Measurements from ENCODE around the gene U2AF1L4. TPM values are rescaled to one million over a fixed set of nuclear protein-coding genes. Genes with fewer than 3 reads are reported as not detected.
"Not testable (repeated sequence)": the region's sequence is repeated elsewhere in the genome, so short reads cannot be mapped to it uniquely, and the experiment has no call there.

The U2AF1L4 gene
- total RNA-seq, 1 donor from 2014 or later, result 22.9 TPM

DNA sequence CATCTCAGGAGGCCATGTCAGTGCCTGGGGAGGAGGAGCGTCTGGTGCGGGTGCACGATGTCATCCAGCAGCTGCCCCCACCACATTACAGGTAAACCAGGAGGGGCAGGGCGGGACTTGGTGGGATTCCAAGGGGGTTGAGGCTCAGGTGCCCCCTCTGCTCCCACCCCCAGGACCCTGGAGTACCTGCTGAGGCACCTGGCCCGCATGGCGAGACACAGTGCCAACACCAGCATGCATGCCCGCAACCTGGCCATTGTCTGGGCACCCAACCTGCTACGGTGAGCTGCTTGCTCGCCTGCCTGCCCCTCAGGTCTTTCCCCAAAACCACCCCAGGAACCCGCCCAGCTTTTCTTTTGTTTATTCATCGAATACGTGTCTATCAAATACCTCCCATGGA lies 37.4 kb upstream of the U2AF1L4 start:
- ATAC-seq (no peak), DNase-seq (ENCODE audit: low spot score) (no peak)
- intact Hi-C loops (cut with DNase I), result no loop called here

DNA sequence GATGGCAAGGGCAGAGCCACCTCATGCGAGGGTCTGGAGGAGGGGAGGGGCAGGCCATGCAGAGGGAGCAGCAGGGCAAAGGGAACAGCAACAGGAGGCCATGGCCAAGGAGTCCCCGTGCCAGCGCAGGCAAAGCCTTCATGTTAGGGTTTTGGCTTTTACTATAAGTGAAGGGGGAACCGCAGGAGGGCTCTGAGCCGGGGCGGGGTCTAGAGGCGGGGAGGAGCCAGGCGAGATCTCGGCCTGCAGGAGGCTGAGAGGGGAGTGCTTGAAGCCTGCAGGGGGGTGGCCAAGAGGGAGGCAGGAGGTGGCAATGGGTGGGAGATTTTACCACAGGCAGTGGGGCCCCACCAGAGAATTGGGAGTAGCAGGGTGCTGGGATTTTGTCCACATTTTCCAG lies 36.4 kb upstream of the U2AF1L4 start:
- DNase-seq (ENCODE audit: low spot score) (no peak), ATAC-seq (no peak)
- intact Hi-C loops (cut with DNase I), result no loop called here

DNA sequence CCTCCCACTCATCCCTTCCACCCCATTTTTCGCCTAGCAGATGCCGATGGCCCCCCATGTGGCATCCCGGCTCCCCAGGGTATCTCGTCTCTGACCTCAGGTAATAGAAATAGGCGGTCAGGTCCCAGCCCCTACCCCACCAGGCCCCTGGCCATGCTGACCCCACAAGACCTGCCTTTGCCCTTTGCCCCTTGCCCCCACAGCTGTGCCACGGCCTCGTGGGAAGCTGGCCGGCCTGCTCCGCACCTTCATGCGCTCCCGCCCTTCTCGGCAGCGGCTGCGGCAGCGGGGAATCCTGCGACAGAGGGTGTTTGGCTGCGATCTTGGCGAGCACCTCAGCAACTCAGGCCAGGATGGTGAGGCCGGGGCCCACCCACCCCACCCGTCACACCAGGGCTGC lies 35.5 kb upstream of the U2AF1L4 start:
- no peak for ATAC-seq
- intact Hi-C loops (cut with DNase I), result no loop called here
- no peak for DNase-seq (ENCODE audit: low spot score)

DNA sequence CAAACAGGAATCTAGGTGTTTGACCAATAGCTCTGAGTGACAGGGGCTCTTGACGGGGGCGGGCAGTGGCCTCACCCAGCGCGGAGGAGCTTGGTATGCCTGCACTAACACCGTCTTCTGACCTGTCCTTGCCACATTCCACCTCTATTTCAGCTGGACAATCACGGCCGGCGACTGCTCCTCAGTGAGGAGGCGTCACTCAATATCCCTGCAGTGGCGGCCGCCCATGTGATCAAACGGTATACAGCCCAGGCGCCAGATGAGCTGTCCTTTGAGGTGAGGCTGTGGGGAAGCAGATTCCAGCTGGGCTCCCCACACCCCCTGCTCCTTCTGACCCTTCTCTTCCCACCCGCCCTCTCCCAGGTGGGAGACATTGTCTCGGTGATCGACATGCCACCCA lies 34.8 kb upstream of the U2AF1L4 start:
- intact Hi-C loops (cut with DNase I), result no loop called here
- no peak for DNase-seq (ENCODE audit: low spot score)
- no peak for ATAC-seq

DNA sequence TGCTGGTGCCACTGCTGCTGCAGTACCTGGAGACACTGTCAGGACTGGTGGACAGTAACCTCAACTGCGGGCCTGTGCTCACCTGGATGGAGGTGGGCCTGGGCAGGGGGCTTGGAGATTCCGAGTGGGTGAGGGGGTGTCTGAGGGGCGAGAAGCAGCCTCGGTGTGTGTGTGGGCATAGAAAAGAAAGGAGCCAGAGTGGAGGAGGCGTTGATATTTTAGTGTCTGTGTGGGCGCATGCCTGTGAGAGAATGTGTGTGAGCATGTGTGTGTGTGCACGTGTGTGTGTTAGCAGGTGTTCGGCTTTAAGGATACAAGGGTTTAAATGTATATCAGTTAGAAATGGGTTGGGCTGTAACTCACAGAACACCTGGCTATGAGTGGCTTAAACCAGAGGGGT lies 33.8 kb upstream of the U2AF1L4 start:
- intact Hi-C loops (cut with DNase I), result no loop called here
- DNase-seq (ENCODE audit: low spot score) (no peak), ATAC-seq (no peak)

DNA sequence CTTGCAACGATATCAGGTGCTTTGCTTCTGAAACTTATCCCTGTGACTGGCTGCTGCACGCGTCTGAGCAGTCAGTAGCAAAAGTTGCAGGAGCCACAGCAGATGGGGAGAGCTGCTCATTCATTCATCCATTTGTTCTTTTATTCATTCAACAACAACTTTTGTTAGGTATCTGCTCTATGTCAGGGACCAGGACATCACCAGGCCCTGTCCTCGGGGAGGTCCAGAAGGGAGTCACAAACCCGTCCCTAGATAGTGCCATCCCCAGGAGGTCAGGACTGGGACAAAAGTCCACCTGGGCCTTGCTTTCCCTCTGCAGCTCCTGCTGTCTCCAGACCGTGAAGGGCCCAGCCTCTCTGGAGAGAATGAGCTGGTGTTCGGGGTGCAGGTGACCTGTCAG lies 32.7 kb upstream of the U2AF1L4 start:
- intact Hi-C loops (cut with DNase I), result no loop called here
- DNase-seq (ENCODE audit: low spot score) (no peak), ATAC-seq (no peak)

DNA sequence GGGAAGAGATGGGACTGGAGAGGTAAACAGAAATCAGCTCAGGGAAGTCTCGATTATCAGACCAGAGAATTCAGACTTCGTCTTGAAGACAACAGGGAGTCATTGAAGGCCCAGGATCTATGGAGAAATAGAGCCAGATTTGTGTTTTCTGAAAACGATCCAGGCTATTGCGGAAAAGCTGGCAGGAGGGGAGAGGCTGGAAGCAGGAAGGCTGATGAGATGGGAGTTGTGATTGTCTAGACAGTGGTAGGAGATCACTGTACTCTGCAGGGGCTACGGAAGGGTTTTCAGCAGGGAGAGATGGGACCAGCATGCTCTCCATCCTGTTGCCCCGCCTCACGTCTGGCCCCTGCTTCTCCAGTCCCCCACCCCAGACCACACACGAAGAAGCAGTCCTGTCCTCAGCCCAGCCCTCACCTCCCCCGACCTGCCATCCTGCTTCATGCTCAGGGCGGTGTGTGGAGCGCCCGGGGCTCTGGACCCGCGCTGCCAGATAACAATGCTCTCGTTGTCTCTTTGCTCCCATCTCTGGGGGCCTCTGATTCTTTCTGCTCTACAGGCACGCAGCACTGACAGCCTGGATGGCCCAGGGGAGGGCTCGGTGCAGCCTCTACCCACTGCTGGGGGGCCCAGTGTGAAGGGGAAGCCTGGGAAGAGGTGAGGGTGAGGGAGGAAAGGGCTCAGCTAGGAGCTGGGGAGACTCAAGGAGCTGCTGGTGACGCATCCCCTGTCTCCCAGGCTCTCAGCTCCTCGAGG lies 32.0 kb upstream of the U2AF1L4 start:
- ATAC-seq (peak; percentile 39), DNase-seq (ENCODE audit: low spot score) (no peak)
- intact Hi-C loops (cut with DNase I), result no loop called here

DNA sequence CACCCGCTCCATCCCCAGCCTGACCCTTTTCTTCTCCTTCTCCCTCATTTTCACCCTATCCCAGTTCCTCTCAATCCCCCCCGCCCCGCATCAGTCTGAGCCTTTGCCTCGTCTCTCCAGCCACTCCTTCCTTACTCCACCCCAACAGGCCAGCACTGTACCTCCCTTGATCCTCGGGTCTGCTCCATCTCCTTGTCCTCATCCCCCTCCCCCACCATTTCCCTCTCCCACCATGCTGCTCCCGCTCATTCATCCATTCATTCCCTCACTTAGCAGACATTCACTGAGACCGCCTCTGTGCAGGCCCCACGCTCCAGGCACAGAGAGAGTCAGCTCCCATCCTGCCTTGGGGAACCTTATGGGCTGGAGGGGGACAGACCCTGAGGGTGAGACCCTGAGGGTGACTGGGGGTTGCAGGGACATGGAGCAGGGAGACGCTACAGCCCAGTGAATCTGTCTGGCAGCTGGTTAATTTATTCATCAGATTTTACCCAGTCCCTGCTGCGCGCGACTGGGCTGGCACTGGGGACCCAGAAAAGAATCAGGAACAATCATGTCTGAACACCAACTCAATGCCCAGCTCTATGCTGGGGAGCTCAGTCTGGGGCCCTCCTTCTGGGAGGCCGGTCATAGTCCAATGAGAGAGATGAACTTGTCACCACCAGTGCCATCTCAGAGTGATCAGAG lies 31.0 kb upstream of the U2AF1L4 start:
- no peak for DNase-seq (ENCODE audit: low spot score)
- intact Hi-C loops (cut with DNase I), result no loop called here

DNA sequence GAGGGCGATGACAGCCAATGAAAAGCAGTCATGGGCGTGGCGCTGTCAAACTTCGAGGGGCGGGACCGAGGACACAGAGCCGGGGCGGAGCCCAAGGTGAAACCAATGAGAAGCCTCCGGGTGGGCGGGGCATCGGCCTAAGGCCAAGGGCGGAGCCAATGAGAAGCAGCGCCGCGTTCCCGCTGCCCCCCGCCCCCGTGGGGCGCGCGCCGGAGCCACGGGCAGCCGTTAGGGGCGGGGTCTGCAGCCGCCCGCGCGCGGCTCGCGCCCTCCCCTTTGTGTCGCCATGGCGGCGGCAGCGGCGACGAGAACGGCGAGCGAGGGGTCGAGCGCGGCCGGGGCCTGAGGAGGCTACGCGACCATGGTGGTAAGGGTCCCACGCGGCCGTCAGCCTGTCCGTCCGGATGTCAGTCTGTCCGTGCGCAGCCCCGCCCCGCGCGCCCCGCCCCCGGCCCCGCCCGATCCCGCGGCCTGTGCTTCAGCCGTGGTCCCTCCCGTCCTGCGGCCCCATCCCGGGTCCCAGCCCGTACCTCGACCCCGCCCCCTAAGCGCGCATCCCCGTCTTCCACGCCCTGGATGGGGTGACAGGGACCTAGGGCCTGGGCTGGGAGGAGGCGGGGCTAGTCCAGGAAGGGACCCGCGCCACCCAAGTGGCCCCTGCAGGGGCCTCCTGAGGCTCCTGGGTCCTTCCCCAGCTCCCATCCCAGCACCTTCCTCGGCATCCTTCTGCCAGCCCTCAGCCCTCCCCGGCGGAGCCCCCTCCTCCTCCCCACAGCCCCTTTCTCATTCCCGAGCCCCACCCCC lies 30.3 kb upstream of the U2AF1L4 start, which contains the start of gene ARHGAP33:
Gene ARHGAP33, plus strand, starts transcription at position 267 of the 804 bp plus-strand sequence. Its CDS starts 95 bp downstream, at position 362.
- ATAC-seq (peak; percentile 98), DNase-seq (ENCODE audit: low spot score) (peak; percentile 100)
- intact Hi-C loops (cut with DNase I), result no loop called here

More for the DNA sequence above, 31.0 kb upstream of the U2AF1L4 start:
- ATAC-seq, result no peak

DNA sequence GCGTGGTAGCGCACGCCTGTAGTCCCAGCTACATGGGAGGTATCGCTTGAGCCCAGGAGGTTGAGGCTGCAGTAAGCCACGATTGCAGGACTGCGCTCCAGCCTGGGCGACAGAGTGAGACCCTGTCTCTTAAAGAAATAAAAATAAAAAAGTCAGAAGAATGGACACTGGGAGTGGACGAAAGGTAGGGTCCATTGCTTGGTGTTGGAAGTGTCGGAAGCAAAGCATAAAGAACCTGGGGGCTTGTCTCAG lies 29.8 kb upstream of the U2AF1L4 start:
- intact Hi-C loops (cut with DNase I), result no loop called here
- peak; percentile 3 for ATAC-seq
- DNase-seq (ENCODE audit: low spot score), result no peak

DNA sequence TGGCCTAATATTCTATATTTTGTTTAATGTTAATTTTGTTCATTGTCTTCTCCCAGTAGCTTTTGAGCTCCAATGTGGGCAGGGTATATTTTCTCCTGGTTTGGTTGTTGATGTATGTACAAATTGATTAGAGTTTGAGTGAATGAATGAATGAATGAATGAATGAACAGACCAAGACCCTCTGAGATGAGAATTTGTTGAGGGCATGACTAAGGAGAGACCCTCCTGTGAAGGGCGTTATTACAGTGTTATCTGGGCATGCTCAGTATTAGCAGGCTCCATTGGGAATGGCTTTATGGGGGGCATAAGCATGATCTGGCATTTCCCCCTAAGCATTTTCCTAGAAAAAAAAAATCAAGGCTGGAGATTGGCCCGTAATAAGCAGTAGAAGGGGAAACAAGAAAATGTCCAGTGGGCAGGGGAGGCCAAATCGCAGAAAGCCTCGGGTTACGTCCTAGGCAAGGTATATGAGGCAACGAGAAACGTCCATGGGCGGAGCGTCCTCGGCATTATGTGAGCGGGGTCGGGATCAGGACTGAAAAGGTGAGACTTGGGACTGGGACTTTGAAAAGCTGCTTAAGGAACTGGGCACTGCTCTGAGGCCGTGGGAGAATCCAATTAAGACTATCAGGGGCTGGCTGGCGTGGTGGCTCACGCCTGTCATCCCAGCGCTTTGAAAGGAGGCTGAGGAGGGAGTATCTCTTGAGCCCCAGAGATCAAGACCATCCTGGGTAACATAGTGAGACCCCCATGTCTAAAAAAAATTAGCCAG lies 29.2 kb upstream of the U2AF1L4 start:
- no peak for DNase-seq (ENCODE audit: low spot score)
- ATAC-seq, result no peak
- intact Hi-C loops (cut with DNase I), result no loop called here

DNA sequence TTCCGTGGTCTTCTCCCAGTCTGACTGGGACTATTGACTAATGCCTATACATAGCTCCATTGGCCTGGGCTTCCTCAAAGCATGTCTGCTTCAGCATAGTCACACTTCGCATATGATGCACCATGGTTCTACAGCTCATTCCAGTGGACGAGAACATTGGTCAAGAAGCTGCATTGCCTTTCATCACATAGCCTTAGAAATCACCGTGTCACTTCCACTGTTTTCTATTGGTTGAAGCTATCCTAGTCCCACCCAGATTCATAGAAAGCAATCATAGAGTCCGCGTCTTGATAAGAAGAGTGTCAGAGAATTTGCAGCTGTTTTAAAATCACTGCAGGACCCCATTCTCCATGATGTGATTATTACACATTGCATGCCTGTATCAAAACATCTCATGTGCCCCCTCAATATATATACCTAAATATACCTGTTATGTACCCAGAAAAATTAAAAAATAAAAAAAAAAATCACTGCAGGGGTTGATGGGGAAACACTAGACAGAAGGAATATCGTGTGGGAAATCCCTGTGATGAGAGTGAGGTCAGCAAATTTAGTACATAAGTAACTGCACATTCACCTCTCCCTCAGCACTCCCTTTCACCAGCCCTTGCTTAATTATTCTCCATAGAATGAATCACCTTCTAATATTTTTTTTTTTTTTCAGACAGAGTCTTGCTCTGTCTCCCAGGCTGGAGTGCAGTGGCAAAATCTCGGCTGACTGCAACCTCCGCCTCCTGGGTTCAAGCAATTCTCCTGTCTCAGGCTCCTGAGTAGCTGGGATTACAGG lies 28.0 kb upstream of the U2AF1L4 start:
- intact Hi-C loops (cut with DNase I), result no loop called here
- no peak for DNase-seq (ENCODE audit: low spot score)
- ATAC-seq, result no peak

DNA sequence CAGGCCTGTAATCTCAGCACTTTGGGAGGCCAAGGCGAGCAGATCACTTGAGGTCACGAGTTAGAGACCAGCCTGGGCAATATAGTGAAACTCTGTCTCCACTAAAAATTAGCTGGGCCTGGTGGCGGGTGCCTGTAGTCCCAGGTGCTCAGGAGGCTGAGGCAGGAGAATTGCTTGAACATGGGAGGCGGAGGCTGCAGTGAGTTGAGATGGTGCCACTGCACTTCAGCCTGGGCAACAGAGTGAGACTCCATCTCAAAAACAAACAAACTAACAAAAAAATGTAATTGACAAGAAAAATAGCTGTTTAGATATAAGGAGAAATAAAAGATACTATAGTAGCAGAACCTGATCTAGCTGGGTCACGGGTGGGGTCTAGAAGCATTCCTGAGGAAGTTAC lies 27.1 kb upstream of the U2AF1L4 start:
- intact Hi-C loops (cut with DNase I); ATAC-seq; DNase-seq (ENCODE audit: low spot score): not testable (repeated sequence)

DNA sequence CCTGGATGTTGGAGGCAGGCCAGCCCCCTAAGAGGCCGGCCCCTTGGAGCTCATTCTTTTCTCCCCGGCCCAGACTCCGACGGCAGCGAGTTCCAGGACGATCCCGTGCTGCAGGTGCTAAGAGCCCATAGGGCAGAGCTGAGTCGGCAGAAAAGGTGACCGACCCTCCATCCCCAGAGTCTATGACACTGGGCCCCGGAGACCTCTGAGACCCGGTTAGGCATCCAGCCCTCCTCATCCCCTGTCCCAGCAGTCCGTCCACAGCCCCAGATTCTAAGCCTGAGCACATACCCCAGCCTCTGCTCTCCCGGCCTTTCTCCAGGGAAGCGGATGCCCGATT lies 22.8 kb upstream of the U2AF1L4 start:
- DNase-seq (ENCODE audit: low spot score) (no peak), ATAC-seq (no peak)
- intact Hi-C loops (cut with DNase I), result no loop called here

DNA sequence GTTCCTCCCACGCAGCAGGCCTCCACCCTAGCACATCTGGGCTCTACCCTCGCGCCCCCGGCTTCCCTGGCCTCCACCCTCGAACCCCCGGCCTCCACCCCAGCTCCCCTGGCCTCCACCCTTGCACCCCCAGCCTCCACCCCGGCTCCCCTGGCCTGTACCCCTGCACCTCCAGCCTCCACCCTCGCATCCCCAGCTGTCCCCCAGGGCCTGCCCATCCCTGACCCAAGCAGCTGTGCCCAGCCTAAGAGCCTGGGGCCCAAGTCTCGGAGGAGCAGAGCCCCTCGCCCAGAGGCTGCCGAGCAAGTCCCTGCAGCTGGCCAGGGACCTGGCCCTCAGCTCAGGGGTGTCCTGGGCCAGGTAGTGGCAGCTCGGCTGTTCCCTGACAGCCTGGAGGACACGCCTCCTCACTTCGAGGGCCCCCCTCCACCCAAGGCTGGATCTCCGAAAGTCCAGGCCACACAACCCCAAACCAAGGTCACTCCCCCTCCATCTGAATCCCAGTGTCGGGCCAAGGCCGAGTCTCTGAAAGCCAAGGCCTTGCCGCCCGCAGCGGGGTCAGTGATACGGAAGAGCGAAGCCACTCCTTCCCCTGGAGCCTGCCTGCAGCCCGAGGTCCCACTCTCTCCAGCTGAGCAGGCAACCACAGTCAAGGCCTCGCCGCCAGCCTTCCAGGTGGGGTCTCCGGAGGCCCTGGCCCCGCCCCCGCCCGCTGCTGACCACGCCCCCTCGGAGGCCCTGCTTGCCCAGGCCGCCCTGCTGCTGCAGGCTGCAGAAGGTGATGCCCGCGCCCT lies 22.3 kb upstream of the U2AF1L4 start:
- DNase-seq (ENCODE audit: low spot score) (peak; percentile 58), ATAC-seq (peak; percentile 56)
- intact Hi-C loops (cut with DNase I), result no loop called here

DNA sequence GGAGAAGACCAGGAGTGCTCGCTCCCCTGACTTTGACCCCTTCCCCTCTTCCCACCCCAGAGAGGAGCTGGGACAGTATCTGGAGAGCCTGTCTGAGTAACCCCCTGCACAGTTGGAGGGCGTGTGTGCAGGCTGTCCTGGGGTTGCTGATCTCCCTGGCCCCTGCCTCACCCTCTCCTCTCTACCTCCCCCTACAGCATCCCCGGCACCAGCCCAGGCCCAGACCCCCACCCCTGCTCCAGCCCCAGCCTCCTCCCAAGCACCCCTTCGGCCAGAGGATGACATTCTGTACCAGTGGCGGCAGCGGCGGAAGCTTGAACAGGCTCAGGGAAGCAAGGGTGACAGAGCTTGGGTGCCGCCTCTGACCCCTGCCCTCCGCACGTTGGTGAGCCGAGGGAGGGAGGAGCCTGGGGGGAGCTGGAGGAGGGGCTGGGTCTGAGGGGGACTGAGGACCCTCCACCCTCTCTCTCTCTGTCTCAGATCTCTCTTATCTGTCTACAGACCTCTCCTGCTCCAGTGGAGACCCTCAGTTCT lies 21.4 kb upstream of the U2AF1L4 start:
- intact Hi-C loops (cut with DNase I), result no loop called here
- ATAC-seq (no peak), DNase-seq (ENCODE audit: low spot score) (no peak)

DNA sequence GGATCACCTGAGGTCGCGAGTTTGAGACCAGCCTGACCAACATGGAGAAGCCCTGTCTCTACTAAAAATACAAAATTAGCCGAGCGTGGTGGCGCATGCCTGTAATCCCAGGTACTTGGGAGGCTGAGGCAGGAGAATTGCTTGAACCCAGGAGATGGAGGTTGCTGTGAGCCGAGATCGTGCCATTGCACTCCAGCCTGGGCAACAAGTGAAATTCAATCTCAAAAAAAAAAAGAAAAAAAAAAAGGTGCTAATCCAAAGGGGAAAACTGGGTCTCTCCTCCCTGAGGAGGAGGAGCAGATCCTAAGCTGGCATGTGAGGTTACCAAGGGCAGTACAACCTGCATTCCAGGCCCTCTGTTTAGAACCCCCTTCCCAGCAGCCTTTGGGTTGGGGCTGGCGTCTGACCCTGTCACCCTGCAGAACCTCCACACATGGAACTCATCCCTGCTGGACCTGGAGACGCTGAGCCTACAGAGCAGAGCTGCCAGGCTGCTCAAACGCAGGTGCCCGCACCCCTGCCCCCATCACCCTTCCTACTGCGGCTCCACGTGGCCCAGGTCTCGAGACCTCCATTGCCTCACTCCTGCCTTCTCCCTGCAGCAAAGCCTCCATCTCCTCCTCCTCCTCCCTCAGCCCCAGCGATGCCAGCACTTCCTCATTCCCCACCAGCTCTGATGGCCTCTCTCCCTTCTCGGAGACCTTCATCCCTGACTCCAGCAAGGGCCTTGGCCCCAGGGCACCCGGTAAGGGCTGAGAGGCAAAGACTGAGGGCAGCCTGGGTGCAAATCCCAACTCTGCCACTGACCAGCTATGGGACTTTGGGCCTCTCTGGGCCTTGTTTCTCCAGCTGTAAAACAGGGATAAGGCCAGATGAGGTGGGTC lies 19.5 kb upstream of the U2AF1L4 start:
- DNase-seq (ENCODE audit: low spot score) (no peak), ATAC-seq (no peak)
- intact Hi-C loops (cut with DNase I), result no loop called here
